ENCODE results near the gene TEKTIP1.

TEKTIP1 gene

GRCh38 chr19:3538258-3538929 is 580 bp upstream of the TEKTIP1 start:
- DNase-seq: no peak

- no peak for DNase-seq
These were observed 763 bp downstream of the TEKTIP1 start for GRCh38 chr19:3539756-3540118.

- no peak for DNase-seq
These were observed 4.4 kb downstream of the TEKTIP1 start for GRCh38 chr19:3543150-3544057.

- DNase-seq: no peak
These were observed 5.0 kb downstream of the TEKTIP1 start for GRCh38 chr19:3544058-3544376.

GRCh38 chr19:3544742-3545668 is 6.0 kb downstream of the TEKTIP1 start:
- peak; percentile 47 for DNase-seq

GRCh38 chr19:3545669-3546034 is 6.7 kb downstream of the TEKTIP1 start:
- no peak for DNase-seq

- DNase-seq: no peak
These were observed 7.1 kb downstream of the TEKTIP1 start for GRCh38 chr19:3546119-3546518.

- no peak for DNase-seq
These were observed 8.3 kb downstream of the TEKTIP1 start for GRCh38 chr19:3547301-3547731.

- DNase-seq: no peak
These were observed 8.9 kb downstream of the TEKTIP1 start for GRCh38 chr19:3547767-3548282.

GRCh38 chr19:3548606-3549005 is 9.6 kb downstream of the TEKTIP1 start:
- DNase-seq: no peak

GRCh38 chr19:3549816-3550215 is 10.8 kb downstream of the TEKTIP1 start:
- DNase-seq: no peak

GRCh38 chr19:3550947-3551791 is 12.2 kb downstream of the TEKTIP1 start:
- DNase-seq: no peak

GRCh38 chr19:3551792-3552095 is 12.8 kb downstream of the TEKTIP1 start:
- no peak for DNase-seq

GRCh38 chr19:3554254-3555083 is 15.5 kb downstream of the TEKTIP1 start:
- DNase-seq: no peak

GRCh38 chr19:3555653-3556422 is 16.9 kb downstream of the TEKTIP1 start:
- DNase-seq: no peak

- no peak for DNase-seq
These were observed 17.5 kb downstream of the TEKTIP1 start for GRCh38 chr19:3556423-3556977.

- DNase-seq: no peak
These were observed 18.0 kb downstream of the TEKTIP1 start for GRCh38 chr19:3556978-3557460.

GRCh38 chr19:3557461-3558248 is 18.7 kb downstream of the TEKTIP1 start, which contains the start of gene MFSD12:
TSS of gene MFSD12 (minus strand) at chr19:3557586. CDS start at chr19:3557403, 183 bp downstream.
- DNase-seq: peak; percentile 85

Data from NK-92 treated with Interleukin-12 subunit alpha and Interleukin-12 subunit beta, amount 100 ng/mL, for 24 hours (cell line).